ENCODE results near the gene CMSS1. TPM values are rescaled to one million over a fixed set of nuclear protein-coding genes. Genes with fewer than 3 reads are reported as not detected.

Gene CMSS1
- total and polyA plus RNA-seq, 2 of the 13 experiments (the other 11 are each of a cell fraction or from before 2014, with no cell fraction given) = 6.4 to 48.7 TPM

GRCh38 chr3:100097919-100098783, 280.5 kb downstream of the CMSS1 start (continued):
- TF ChIP-seq ZNF660 (CRISPR knock-in tag; IDR thresholded peaks at IDR 0.05; ENCODE audit: borderline replicate concordance, low read depth) = no peak
- TF ChIP-seq, protein P1, sequence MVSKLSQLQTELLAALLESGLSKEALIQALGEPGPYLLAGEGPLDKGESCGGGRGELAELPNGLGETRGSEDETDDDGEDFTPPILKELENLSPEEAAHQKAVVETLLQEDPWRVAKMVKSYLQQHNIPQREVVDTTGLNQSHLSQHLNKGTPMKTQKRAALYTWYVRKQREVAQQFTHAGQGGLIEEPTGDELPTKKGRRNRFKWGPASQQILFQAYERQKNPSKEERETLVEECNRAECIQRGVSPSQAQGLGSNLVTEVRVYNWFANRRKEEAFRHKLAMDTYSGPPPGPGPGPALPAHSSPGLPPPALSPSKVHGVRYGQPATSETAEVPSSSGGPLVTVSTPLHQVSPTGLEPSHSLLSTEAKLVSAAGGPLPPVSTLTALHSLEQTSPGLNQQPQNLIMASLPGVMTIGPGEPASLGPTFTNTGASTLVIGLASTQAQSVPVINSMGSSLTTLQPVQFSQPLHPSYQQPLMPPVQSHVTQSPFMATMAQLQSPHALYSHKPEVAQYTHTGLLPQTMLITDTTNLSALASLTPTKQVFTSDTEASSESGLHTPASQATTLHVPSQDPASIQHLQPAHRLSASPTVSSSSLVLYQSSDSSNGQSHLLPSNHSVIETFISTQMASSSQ (IDR thresholded peaks at IDR 0.05; ENCODE audit: low read depth) = peak; percentile 36; the same call in 1 of the 2 replicates
- TF ChIP-seq, protein P1 (CRISPR knock-in tag; IDR thresholded peaks at IDR 0.05; ENCODE audit: borderline replicate concordance) = no peak
- TF ChIP-seq NFYB (CRISPR knock-in tag; IDR thresholded peaks at IDR 0.05) = no peak
- no peak for TF ChIP-seq FOXP1 (IDR thresholded peaks at IDR 0.05)
- TF ChIP-seq FOXP1 (CRISPR knock-in tag; IDR thresholded peaks at IDR 0.05) = peak; percentile 58; the same call in 1 of the 2 replicates
- TF ChIP-seq KLF9 (CRISPR knock-in tag; IDR thresholded peaks at IDR 0.05; ENCODE audit: low read depth) = no peak
- no peak for TF ChIP-seq ZNF766 (CRISPR knock-in tag; IDR thresholded peaks at IDR 0.05; ENCODE audit: borderline replicate concordance)
- no peak for TF ChIP-seq TCF12 (IDR thresholded peaks at IDR 0.05)
- no peak for TF ChIP-seq TCF12 (CRISPR knock-in tag; IDR thresholded peaks at IDR 0.05)
- no peak for TF ChIP-seq ZNF17 (CRISPR knock-in tag; IDR thresholded peaks at IDR 0.05)
- TF ChIP-seq ZNF7 (CRISPR knock-in tag; IDR thresholded peaks at IDR 0.05) = no peak
- TF ChIP-seq, protein P2, sequence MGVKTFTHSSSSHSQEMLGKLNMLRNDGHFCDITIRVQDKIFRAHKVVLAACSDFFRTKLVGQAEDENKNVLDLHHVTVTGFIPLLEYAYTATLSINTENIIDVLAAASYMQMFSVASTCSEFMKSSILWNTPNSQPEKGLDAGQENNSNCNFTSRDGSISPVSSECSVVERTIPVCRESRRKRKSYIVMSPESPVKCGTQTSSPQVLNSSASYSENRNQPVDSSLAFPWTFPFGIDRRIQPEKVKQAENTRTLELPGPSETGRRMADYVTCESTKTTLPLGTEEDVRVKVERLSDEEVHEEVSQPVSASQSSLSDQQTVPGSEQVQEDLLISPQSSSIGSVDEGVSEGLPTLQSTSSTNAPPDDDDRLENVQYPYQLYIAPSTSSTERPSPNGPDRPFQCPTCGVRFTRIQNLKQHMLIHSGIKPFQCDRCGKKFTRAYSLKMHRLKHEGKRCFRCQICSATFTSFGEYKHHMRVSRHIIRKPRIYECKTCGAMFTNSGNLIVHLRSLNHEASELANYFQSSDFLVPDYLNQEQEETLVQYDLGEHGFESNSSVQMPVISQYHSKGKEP (CRISPR knock-in tag; IDR thresholded peaks at IDR 0.05) = no peak
- 0 out of 2 replicates have a peak, but pooled peaks have one; percentile 19 for TF ChIP-seq ZBTB43 (CRISPR knock-in tag; conservative IDR thresholded peaks at IDR 0.05)
- no peak for TF ChIP-seq ATF7 (IDR thresholded peaks at IDR 0.05)
- TF ChIP-seq ATF7 (CRISPR knock-in tag; IDR thresholded peaks at IDR 0.05) = no peak
- TF ChIP-seq U2AF2 (IDR thresholded peaks at IDR 0.05; ENCODE audit: low read depth, low read length) = no peak
- TF ChIP-seq NFKBIZ (CRISPR knock-in tag; IDR thresholded peaks at IDR 0.05) = 0 out of 2 replicates have a peak, but pooled peaks have one; percentile 43
- TF ChIP-seq ZNF350 (CRISPR knock-in tag; IDR thresholded peaks at IDR 0.05; ENCODE audit: borderline replicate concordance, low read depth) = no peak
- no peak for TF ChIP-seq KAT2B (IDR thresholded peaks at IDR 0.05; ENCODE audit: borderline replicate concordance, low read depth, low read length)
- no peak for TF ChIP-seq ZNF891 (CRISPR knock-in tag; IDR thresholded peaks at IDR 0.05)
- no peak for TF ChIP-seq ZNF615 (CRISPR knock-in tag; IDR thresholded peaks at IDR 0.05; ENCODE audit: borderline replicate concordance)
- no peak for TF ChIP-seq KLF15 (CRISPR knock-in tag; IDR thresholded peaks at IDR 0.05; ENCODE audit: borderline replicate concordance)
- TF ChIP-seq ZKSCAN5 (CRISPR knock-in tag; IDR thresholded peaks at IDR 0.05) = no peak
- peak; percentile 72; the same call in 1 of the 2 replicates for TF ChIP-seq ERF (CRISPR knock-in tag; IDR thresholded peaks at IDR 0.05)
- no peak for TF ChIP-seq ZNF329 (CRISPR knock-in tag; IDR thresholded peaks at IDR 0.05; ENCODE audit: low read depth)

All from HepG2 (cell line).